Glutamatergic neuron (in vitro differentiated cells): ENCODE data around the gene DUS1L. TPM values are rescaled to one million over a fixed set of nuclear protein-coding genes. Genes with fewer than 3 reads are reported as not detected.

Source experiments
- DNase-seq: peaks from one replicate; pipeline ENCODE4 v3.0.0; 2022
- H3K27ac Mint-ChIP-seq: one replicate; pipeline ENCODE4 v1.8.0; 2020; ENCODE audit warnings: mild to moderate bottlenecking, mixed read lengths, inconsistent platforms; ENCODE audit not compliant: unreplicated experiment
- H3K27me3 Mint-ChIP-seq: one replicate; pipeline ENCODE4 v1.8.0; 2020; ENCODE audit warnings: mild to moderate bottlenecking, moderate library complexity, mixed read lengths, inconsistent platforms; ENCODE audit not compliant: unreplicated experiment
- H3K36me3 Mint-ChIP-seq: one replicate; pipeline ENCODE4 v1.8.0; 2020; ENCODE audit warnings: mild to moderate bottlenecking, mixed read lengths, inconsistent platforms; ENCODE audit not compliant: unreplicated experiment
- H3K4me1 Mint-ChIP-seq: one replicate; pipeline ENCODE4 v1.8.0; 2020; ENCODE audit warnings: mild to moderate bottlenecking, low read depth, mixed read lengths, inconsistent platforms; ENCODE audit not compliant: unreplicated experiment
- H3K4me3 Mint-ChIP-seq: one replicate; pipeline ENCODE4 v1.8.0; 2020; ENCODE audit warnings: mild to moderate bottlenecking, mixed read lengths, inconsistent platforms; ENCODE audit not compliant: unreplicated experiment
- H3K9me3 Mint-ChIP-seq: one replicate; pipeline ENCODE4 v1.8.0; 2020; ENCODE audit warnings: mild to moderate bottlenecking, moderate library complexity, mixed read lengths, inconsistent platforms; ENCODE audit not compliant: unreplicated experiment
- CTCF ChIP-seq: fragments of 200-600 bp; sonication (generic); IDR thresholded peaks from one replicate; pipeline ENCODE4 v1.5.0; 2021; ENCODE audit not compliant: partially characterized antibody, unreplicated experiment
- total RNA-seq: library from RNA; stranded (reverse); fragmentation: NEBNext Ultra II Directional; extraction: Animal tissue kit (Norgen Biotek cat#: 25700); gene quantifications from one replicate; pipeline ENCODE4 v1.2.1, GENCODE V29; 2021; ENCODE audit not compliant: unreplicated experiment

Gene DUS1L
- total RNA-seq, 1 donor from 2014 or later, result 122 TPM

GRCh38 chr17:82037092-82037888 lies 28.3 kb downstream of the DUS1L start, which contains the start of gene DCXR:
TSS of gene DCXR (minus strand) at chr17:82037697. CDS start at chr17:82037682, 15 bp downstream.
- TF ChIP-seq CTCF, result peak; percentile 86
- peak; percentile 99 for DNase-seq
- peaks cover 4% of the 10 kb centered on the region for H3K4me1 Mint-ChIP-seq
- H3K27ac Mint-ChIP-seq, result peak within 1 kb of the TSS; percentile 60
- H3K4me3 Mint-ChIP-seq, result peak within 1 kb of the TSS; percentile 82
- peaks cover 13% of the 10 kb centered on the region for H3K27me3 Mint-ChIP-seq
- H3K9me3 Mint-ChIP-seq, result peaks cover 11% of the 10 kb centered on the region
- H3K36me3 Mint-ChIP-seq, result no peaks in the 10 kb centered on the region

- Mint-ChIP-seq H3K4me3 (peak overlapping the region; percentile 42), H3K4me1 (peaks cover 4% of the 10 kb centered on the region), H3K9me3 (peaks cover 11% of the 10 kb centered on the region), H3K27ac (no peak overlapping the region), H3K27me3 (peaks cover 13% of the 10 kb centered on the region), H3K36me3 (no peaks in the 10 kb centered on the region)
- no peak for DNase-seq
- no peak for TF ChIP-seq CTCF
These were observed 28.9 kb downstream of the DUS1L start for GRCh38 chr17:82036634-82037091.

DNA sequence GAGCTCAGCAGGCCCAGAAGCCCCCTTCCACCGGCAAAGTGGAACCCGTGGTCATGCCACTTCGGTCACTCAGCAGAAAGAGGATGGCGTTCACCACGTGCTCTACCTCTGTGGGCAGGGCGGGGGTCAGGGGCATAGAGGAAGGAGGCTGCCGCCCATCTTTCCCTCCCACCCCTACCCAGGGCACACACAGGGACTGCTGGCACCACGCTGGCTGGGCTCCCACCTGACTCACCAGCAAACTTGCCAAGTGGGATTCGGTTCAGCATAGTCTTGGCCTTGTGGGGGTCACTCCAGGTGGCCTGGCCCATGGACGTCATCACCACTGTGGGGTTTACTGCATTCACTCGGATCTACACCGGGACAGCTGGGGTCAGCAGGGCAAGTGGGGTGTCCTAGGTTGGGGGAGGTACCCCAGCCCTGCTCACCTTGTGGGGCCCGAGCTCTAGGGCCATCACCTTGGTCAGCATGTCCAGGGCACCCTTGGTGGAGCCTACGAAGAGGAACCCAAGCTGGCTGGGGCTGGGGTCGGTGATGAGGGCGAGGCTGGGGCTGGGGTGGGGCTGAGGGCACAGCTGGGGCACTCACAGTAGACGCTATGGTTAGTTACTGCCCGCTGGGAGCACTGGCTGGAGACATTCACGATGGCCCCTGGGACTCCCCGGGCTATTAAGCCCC lies 29.5 kb downstream of the DUS1L start:
- Mint-ChIP-seq H3K36me3 (no peaks in the 10 kb centered on the region), H3K4me1 (peaks cover 4% of the 10 kb centered on the region), H3K4me3 (peak overlapping the region; percentile 30), H3K27me3 (peaks cover 8% of the 10 kb centered on the region), H3K9me3 (peaks cover 8% of the 10 kb centered on the region), H3K27ac (no peak overlapping the region)
- TF ChIP-seq CTCF, result no peak
- DNase-seq, result no peak

- Mint-ChIP-seq H3K4me1 (peaks cover 4% of the 10 kb centered on the region), H3K9me3 (peaks cover 8% of the 10 kb centered on the region), H3K27me3 (peaks cover 7% of the 10 kb centered on the region), H3K36me3 (no peaks in the 10 kb centered on the region), H3K4me3 (peak overlapping the region; percentile 56), H3K27ac (no peak overlapping the region)
- no peak for TF ChIP-seq CTCF
- no peak for DNase-seq
These were observed 30.1 kb downstream of the DUS1L start for GRCh38 chr17:82035488-82035887.
